ENCODE results near the gene APOA1. TPM values are rescaled to one million over a fixed set of nuclear protein-coding genes. Genes with fewer than 3 reads are reported as not detected.

APOA1 gene
- total and polyA plus RNA-seq, 2 of the 4 experiments (the other 2 are of a cell fraction): 0.18 to 0.89 TPM

- H4K91ac ChIP-seq (ENCODE audit: insufficient read depth, low read depth, low read length): no peak overlapping the region
- WGBS, 2 experiments (ENCODE audit: extremely low coverage in 2 of 2, insufficient read length in 1 of 2): 84% methylated on average over 34 of the region's 53 CpGs; no CpG with 5 or more reads in 1 of the 2 experiments
- no peak overlapping the region for H3K4ac ChIP-seq (ENCODE audit: low read depth, low read length)
- H2AK9ac ChIP-seq (replicated peaks; ENCODE audit: low read depth, low read length, poor library complexity): no peak overlapping the region
- H3K9me3 ChIP-seq (ENCODE audit: control insufficient read depth, insufficient read depth, low read length): no peaks in the 10 kb centered on the region
- ChIA-PET CTCF (interaction anchor here (0.5 to 2.3 kb wide), 15 partner anchors 8 to 384 kb away, joined by 3 to 30 read pairs (median 3); partner anchors contain the start of gene APOA4), POLR2A (ENCODE audit: unreplicated experiment) (no interaction called here)
- no peak overlapping the region for H4K5ac ChIP-seq (ENCODE audit: low read depth, low read length)
- no peak overlapping the region for H2BK5ac ChIP-seq (ENCODE audit: low read depth, low read length, poor library complexity, severe bottlenecking)
- H3K27me3 ChIP-seq (ENCODE audit: control insufficient read depth, insufficient read depth, low read length): no peaks in the 10 kb centered on the region
- no peak overlapping the region for H3K14ac ChIP-seq (replicated peaks; ENCODE audit: low read depth, low read length)
- H3K9ac ChIP-seq (ENCODE audit: low read depth, low read length): no peak overlapping the region
- BruUV-seq (replicated peaks): no TSS peak
- no peak overlapping the region for H2BK15ac ChIP-seq (ENCODE audit: low read depth, low read length)
- H4K8ac ChIP-seq (ENCODE audit: low read depth in 2 of 2, low read length in 2 of 2): no peak overlapping the region
- H2AFZ ChIP-seq (replicated peaks; ENCODE audit: low read length, poor library complexity): no peak overlapping the region
- H3K23ac ChIP-seq (ENCODE audit: low read depth, low read length): no peak overlapping the region
- no peak overlapping the region for H3K27ac ChIP-seq (ENCODE audit: insufficient read depth, low read length)
- no peak overlapping the region for H3K18ac ChIP-seq (ENCODE audit: low read depth, low read length)
- no peak for TF ChIP-seq RAD21 (IDR thresholded peaks at IDR 0.05; ENCODE audit: low read length)
- TF ChIP-seq RFX5 (IDR thresholded peaks at IDR 0.05; ENCODE audit: low read depth, low read length): no peak
- TF ChIP-seq FOS (IDR thresholded peaks at IDR 0.05; ENCODE audit: low read depth, low read length): no peak
- in situ Hi-C loops (cut with MboI; ENCODE audit: low sequenced_read_pairs): loop anchor here (5.0 kb wide), 1 partner anchor 312 kb away; no protein-coding TSS in a partner anchor
- DNase-seq (no peak), ATAC-seq (ENCODE audit: low read depth) (no peak)
- H3K4me3 ChIP-seq (ENCODE audit: insufficient read depth, low read depth, low read length): no peak overlapping the region
- no peak overlapping the region for H3K56ac ChIP-seq (ENCODE audit: extremely low read depth, insufficient read depth, low read length)
- no peak overlapping the region for H2BK120ac ChIP-seq (ENCODE audit: low read depth, low read length)
- H3K4me1 ChIP-seq (ENCODE audit: control insufficient read depth, insufficient read depth, low read length): peaks cover 6% of the 10 kb centered on the region
- H2AK5ac ChIP-seq (ENCODE audit: low read depth, low read length): no peak overlapping the region
- H4K20me1 ChIP-seq (ENCODE audit: insufficient read depth, low read length): no peaks in the 10 kb centered on the region
- intact Hi-C loops (cut with micrococcal nuclease): loop anchor here (1.0 to 5.0 kb wide), 3 partner anchors 82 to 316 kb away; partner anchors contain the start of gene SIK3
- H3K79me1 ChIP-seq (ENCODE audit: low read depth in 1 of 2, low read length in 2 of 2): peaks cover 23 to 33% of the 10 kb centered on the region in 2 experiments
- H2BK20ac ChIP-seq (ENCODE audit: low read depth, low read length): no peak overlapping the region
- H3K36me3 ChIP-seq (ENCODE audit: control insufficient read depth, insufficient read depth, low read length): peaks cover 7% of the 10 kb centered on the region
- no peak overlapping the region for H3K4me2 ChIP-seq (ENCODE audit: low read depth, low read length)
- dilution Hi-C loops (cut with HindIII; ENCODE audit: low sequenced_read_pairs, unreplicated experiment): no loop called here
- H3K9me1 ChIP-seq (ENCODE audit: insufficient read depth, low read length): peaks cover 13% of the 10 kb centered on the region
Measured at GRCh38 chr11:116790167-116791001, 47.0 kb downstream of the APOA1 start.

Measured in IMR-90 (cell line).